Neural cell (in vitro differentiated cells): ENCODE data around the gene TAL2. TPM values are rescaled to one million over a fixed set of nuclear protein-coding genes. Genes with fewer than 3 reads are reported as not detected.

Experiments used
- H2AFZ ChIP-seq: fragments of 200-600, 300-800 bp; sonication (generic), shearing (Covaris generic); 2 replicates; pipeline ENCODE4 v1.6.0; 2014; ENCODE audit warnings: low read depth, mild to moderate bottlenecking, antibody characterized with exemption, low read length, moderate library complexity
- H3F3A ChIP-seq: fragments of 200-600 bp; shearing (Covaris generic); 2 replicates; pipeline ENCODE4 v1.6.1; 2016; ENCODE audit warnings: mild to moderate bottlenecking, moderate library complexity, mixed read lengths, antibody characterized with exemption, low read length; ENCODE audit not compliant: insufficient read depth, poor library complexity, severe bottlenecking
- H3K27ac ChIP-seq: fragments of 200-600, 300-800 bp; sonication (generic), shearing (Covaris generic); 2 replicates; pipeline ENCODE4 v1.5.1; 2014; ENCODE audit warnings: mild to moderate bottlenecking, low read length, moderate library complexity
- H3K27me3 ChIP-seq: fragments of 300-800, 200-600 bp; sonication (generic), shearing (Covaris generic); 2 replicates; pipeline ENCODE4 v1.6.0; 2014; ENCODE audit warnings: mild to moderate bottlenecking, low read depth, low read length, moderate library complexity; ENCODE audit not compliant: insufficient read depth
- H3K36me3 ChIP-seq: fragments of 300-800, 200-600 bp; sonication (generic), shearing (Covaris generic); 2 replicates; pipeline ENCODE4 v1.5.1; 2014; ENCODE audit warnings: mild to moderate bottlenecking, antibody characterized with exemption, low read length, moderate library complexity; ENCODE audit not compliant: insufficient read depth
- H3K4me2 ChIP-seq: fragments of 300-800, 200-600 bp; sonication (generic), shearing (Covaris generic); 2 replicates; pipeline ENCODE4 v1.6.0; 2014; ENCODE audit warnings: mild to moderate bottlenecking, low read length
- H3K4me3 ChIP-seq: fragments of 300-800, 200-600 bp; sonication (generic), shearing (Covaris generic); 2 replicates; pipeline ENCODE4 v1.5.1; 2014; ENCODE audit warnings: mild to moderate bottlenecking, low read length, moderate library complexity
- H3K79me2 ChIP-seq: fragments of 200-600 bp; shearing (Covaris generic); replicated peaks from 2 replicates; pipeline ENCODE4 v1.6.0; 2014; ENCODE audit warnings: mild to moderate bottlenecking, low read length, moderate library complexity; ENCODE audit not compliant: insufficient read depth
- H3K9ac ChIP-seq: fragments of 300-800, 200-600 bp; sonication (generic), shearing (Covaris generic); 2 replicates; pipeline ENCODE4 v1.6.1; 2016; ENCODE audit warnings: mild to moderate bottlenecking, low read length, mixed read lengths
- H3K9me2 ChIP-seq: fragments of 200-600 bp; shearing (Covaris generic); 2 replicates; pipeline ENCODE4 v1.6.1; 2016; ENCODE audit warnings: mild to moderate bottlenecking, low read length, mixed read lengths; ENCODE audit not compliant: insufficient read depth
- H3K9me3 ChIP-seq: fragments of 200-600, 300-800 bp; sonication (generic), shearing (Covaris generic); 2 replicates; pipeline ENCODE4 v1.6.1; 2016; ENCODE audit warnings: mild to moderate bottlenecking, mixed run types, low read length, moderate library complexity, mixed read lengths
- H4K20me1 ChIP-seq: fragments of 200-600 bp; shearing (Covaris generic); 2 replicates; pipeline ENCODE4 v1.6.1; 2016; ENCODE audit warnings: mild to moderate bottlenecking, mixed run types; ENCODE audit not compliant: insufficient read depth
- CTCF ChIP-seq: fragments of 450-650 bp; IDR thresholded peaks from 2 replicates; pipeline ENCODE4 v1.5.1; 2014; ENCODE audit warnings: antibody characterized with exemption, mild to moderate bottlenecking, moderate library complexity; ENCODE audit not compliant: poor library complexity, severe bottlenecking
- EP300 ChIP-seq: fragments of 450-650 bp; conservative IDR thresholded peaks from 2 replicates; pipeline ENCODE4 v1.6.1; 2014; ENCODE audit warnings: antibody characterized with exemption, mild to moderate bottlenecking, moderate library complexity; ENCODE audit not compliant: poor library complexity, severe bottlenecking
- EZH2 ChIP-seq: fragments of 200-600, 300-800 bp; shearing (Covaris generic), sonication (generic); IDR thresholded peaks from 2 replicates; pipeline ENCODE4 v1.6.1; 2014; ENCODE audit warnings: antibody characterized with exemption, low read length, borderline replicate concordance, mild to moderate bottlenecking; ENCODE audit not compliant: insufficient read depth, poor library complexity, severe bottlenecking
- MXI1 ChIP-seq: fragments of 450-650 bp; conservative IDR thresholded peaks from 2 replicates; pipeline ENCODE4 v1.6.1; 2014; ENCODE audit warnings: antibody characterized with exemption, mild to moderate bottlenecking; ENCODE audit not compliant: poor library complexity, severe bottlenecking
- POLR2AphosphoS5 ChIP-seq: IDR thresholded peaks from 2 replicates; pipeline ENCODE4 v1.6.1; 2012
- RAD21 ChIP-seq: fragments of 450-650 bp; conservative IDR thresholded peaks from 2 replicates; pipeline ENCODE4 v1.6.1; 2014; ENCODE audit warnings: antibody characterized with exemption, mild to moderate bottlenecking, moderate library complexity
- REST ChIP-seq: IDR thresholded peaks from 2 replicates; pipeline ENCODE4 v1.6.1; 2012; ENCODE audit warnings: borderline replicate concordance
- SMC3 ChIP-seq: fragments of 450-650 bp; conservative IDR thresholded peaks from 2 replicates; pipeline ENCODE4 v1.6.1; 2014; ENCODE audit warnings: antibody characterized with exemption, mild to moderate bottlenecking, moderate library complexity; ENCODE audit not compliant: poor library complexity
- TAF1 ChIP-seq: IDR thresholded peaks from 2 replicates; pipeline ENCODE4 v1.6.1; 2012; ENCODE audit warnings: low read depth
- polyA minus RNA-seq: library from RNA; depleted of rRNA, polyadenylated mRNA; stranded (reverse); fragments of >200 nt; gene quantifications from 2 replicates; pipeline ENCODE4 v1.2.3, GENCODE V29; 2014
- polyA plus RNA-seq: library from polyadenylated mRNA; depleted of rRNA; stranded (reverse); fragments of >200 nt; gene quantifications from 2 replicates; pipeline ENCODE4 v1.2.3, GENCODE V29; 2014

The TAL2 gene
- 0.88 TPM in 1 of 2 replicates, not detected in the other for polyA plus RNA-seq
- polyA minus RNA-seq = 1.5 TPM in 1 of 2 replicates, not detected in the other

GRCh38 chr9:105662184-105663104, at the start of gene TAL2:
Gene TAL2 (plus strand): TSS chr9:105662457. CDS start chr9:105662497, 40 bp downstream.
- Histone ChIP-seq H2AFZ (no peak within 1 kb of the TSS), H3K79me2 (no peaks in the 10 kb centered on the region), H3K36me3 (no peaks in the 10 kb centered on the region), H3K9me2 (no peaks in the 10 kb centered on the region), H3K4me3 (no peak within 1 kb of the TSS), H4K20me1 (no peaks in the 10 kb centered on the region), H3K27ac (no peak within 1 kb of the TSS), H3F3A (no peaks in the 10 kb centered on the region), H3K27me3 (peaks cover 5% of the 10 kb centered on the region), H3K9me3 (no peaks in the 10 kb centered on the region), H3K9ac (no peak within 1 kb of the TSS), H3K4me2 (no peak within 1 kb of the TSS)
- TF ChIP-seq CTCF (no peak), RAD21 (no peak), TAF1 (no peak), EZH2 (no peak), SMC3 (no peak), EP300 (no peak), POLR2AphosphoS5 (no peak), MXI1 (no peak), REST (no peak)

GRCh38 chr9:105621001-105621400, 41.3 kb upstream of the TAL2 start:
- Histone ChIP-seq H3K4me2 (no peak overlapping the region), H3K9me3 (no peaks in the 10 kb centered on the region), H3K4me3 (no peak overlapping the region), H3K9ac (no peak overlapping the region), H3F3A (no peaks in the 10 kb centered on the region), H3K36me3 (peaks cover 6% of the 10 kb centered on the region), H4K20me1 (no peaks in the 10 kb centered on the region), H2AFZ (no peak overlapping the region), H3K9me2 (no peaks in the 10 kb centered on the region), H3K79me2 (no peaks in the 10 kb centered on the region), H3K27me3 (no peaks in the 10 kb centered on the region), H3K27ac (no peak overlapping the region)
- TF ChIP-seq MXI1 = no peak
- TF ChIP-seq EZH2 = no peak
